Cardiac fibroblast (primary cell): ENCODE results near the gene OR10A7.

ENCODE experiments used
- DNase-seq, 2 donors: peaks; one replicate each; pipeline versions ENCODE4 v3.0.0 to v3.0.0-alpha.2; 2010; ENCODE audit warnings: low read depth in 2 of 2
- H3K4me3 ChIP-seq, 2 donors: replicated peaks in 1 of 2; 1 replicate in 1 of 2; 2 replicates in 1 of 2; pipeline ENCODE4 v1.5.1; 2011; ENCODE audit warnings: low read depth in 2 of 2, low read length in 2 of 2, mild to moderate bottlenecking in 2 of 2, moderate library complexity in 1 of 2
- CTCF ChIP-seq: IDR thresholded peaks from one replicate; pipeline ENCODE4 v1.5.1; 2011; ENCODE audit warnings: low read depth, mild to moderate bottlenecking, low read length, inconsistent platforms

The OR10A7 gene

DNA sequence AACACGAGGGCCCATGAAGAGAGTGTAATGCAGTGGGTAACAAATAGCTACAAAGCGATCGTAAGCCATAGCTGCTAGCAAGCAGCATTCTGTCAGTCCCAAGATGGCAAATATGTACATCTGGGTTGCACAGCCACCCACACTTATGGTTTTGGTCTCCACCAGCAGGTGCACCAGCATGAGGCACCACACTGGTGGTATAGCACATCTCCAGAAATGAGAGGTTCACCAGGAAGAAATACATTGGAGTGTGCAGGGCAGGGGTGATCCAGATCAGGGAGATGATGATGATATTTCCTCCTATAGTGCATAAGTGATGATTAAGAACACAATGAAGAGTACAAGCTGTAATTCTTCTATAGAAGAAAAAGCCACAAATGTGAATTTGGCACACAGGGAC is 26.4 kb upstream of the OR10A7 start:
- no peak for DNase-seq
- no peak for TF ChIP-seq CTCF
- H3K4me3 ChIP-seq: no peak overlapping the region

DNA sequence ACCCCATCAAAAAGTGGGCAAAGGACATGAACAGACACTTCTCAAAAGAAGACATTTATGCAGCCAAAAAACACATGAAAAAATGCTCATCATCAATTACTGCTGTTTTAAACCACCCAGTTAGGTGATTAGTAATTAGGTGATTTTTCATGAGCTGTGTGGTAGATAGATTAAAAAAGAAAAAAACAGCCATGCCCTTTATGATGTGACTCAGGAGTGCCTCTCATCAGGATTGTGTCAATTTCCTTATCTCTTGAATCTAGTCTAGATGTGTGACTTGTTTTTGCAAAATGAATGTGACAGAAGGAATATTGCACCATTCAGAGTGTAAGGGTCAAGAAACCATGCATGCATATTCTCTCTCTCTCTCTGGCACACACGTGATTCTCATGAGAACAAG is 5.7 kb downstream of the OR10A7 start:
- no peak overlapping the region for H3K4me3 ChIP-seq
- DNase-seq: no peak
- TF ChIP-seq CTCF: no peak

DNA sequence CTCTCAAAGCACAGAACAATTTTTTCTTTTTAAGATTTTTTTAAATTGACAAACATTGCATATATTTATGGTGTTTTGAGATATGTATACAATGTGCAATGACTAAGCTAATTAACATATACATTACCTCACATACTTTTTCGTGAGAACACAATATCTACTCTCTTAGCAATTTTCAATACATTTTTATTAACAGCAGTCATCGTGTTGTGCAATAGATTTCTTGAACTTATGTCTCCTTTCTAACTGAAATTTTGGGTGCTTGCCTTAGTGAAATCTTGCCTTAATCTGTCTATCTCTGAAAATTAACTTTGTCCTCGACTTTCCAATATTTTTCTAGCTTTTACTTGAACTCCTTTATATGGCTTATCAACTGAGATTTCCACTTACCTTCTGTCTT is 6.8 kb downstream of the OR10A7 start:
- no peak for TF ChIP-seq CTCF
- no peak overlapping the region for H3K4me3 ChIP-seq
- no peak for DNase-seq

GRCh38 chr12:55244309-55244708 is 23.5 kb downstream of the OR10A7 start, which contains the start of gene OR6C74:
TSS of gene OR6C74 (plus strand) at chr12:55244609. CDS start at chr12:55247288, 2,679 bp downstream.
- no peak within 1 kb of the TSS for H3K4me3 ChIP-seq
- DNase-seq: no peak

DNA sequence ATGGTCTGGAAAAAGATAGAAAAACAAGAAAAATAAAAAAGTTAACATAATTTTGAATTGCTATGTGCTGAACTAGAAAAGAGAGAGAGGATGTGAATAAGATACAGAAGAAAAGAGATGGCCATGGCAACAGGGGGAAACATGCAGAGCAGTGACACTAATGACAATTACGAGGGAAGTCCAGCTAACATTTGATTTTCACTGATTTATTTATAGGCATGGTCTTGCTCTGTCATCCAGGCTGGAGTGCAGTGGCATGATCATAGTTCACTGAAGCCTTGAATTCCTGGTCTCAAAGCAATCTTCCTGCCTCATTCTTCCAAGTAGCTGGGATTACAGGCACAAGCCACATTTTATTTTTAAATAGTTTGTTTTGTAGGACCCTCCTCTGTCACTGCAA is 25.3 kb downstream of the OR10A7 start:
- DNase-seq: no peak
- TF ChIP-seq CTCF: no peak
- H3K4me3 ChIP-seq: no peak overlapping the region

More at GRCh38 chr12:55244309-55244708, 23.5 kb downstream of the OR10A7 start, which contains the start of gene OR6C74:
- TF ChIP-seq CTCF: no peak

DNA sequence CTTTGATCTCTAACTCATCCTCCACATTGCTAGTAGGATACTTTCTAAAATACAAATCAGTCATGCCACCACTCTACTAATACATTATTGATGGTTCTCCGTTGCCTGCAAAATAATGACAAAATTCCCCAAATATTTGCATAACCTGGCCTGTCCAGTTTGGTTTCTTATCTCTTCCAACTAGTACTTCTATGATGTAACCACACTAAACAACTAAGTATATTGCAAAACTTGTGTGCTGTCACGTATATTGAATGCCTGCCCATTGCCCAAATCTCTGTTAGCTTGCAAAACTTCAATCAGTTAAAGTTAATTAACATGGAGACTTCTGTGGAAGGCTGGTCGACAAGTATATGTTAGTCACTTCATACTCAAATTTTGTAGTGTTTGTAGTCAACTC is 30.1 kb downstream of the OR10A7 start:
- no peak for TF ChIP-seq CTCF
- DNase-seq: no peak
- no peak overlapping the region for H3K4me3 ChIP-seq

DNA sequence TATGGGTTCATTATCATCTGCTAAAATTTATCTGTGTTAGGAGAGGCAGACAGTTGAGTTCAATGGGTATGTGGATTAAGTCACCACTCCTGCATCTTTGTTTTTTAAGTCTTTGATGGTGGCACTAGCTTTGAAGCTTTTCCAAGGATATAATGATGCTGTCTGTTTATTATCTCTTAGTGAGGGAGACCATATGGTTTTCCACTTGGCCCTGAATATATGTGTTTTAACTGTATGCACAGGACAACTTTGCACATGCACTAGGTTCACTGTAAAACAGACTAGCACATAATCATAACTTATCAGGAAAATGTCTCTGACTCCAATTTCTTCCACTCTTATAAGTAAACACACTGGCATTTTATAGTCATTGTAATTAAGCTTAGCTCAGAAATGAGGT is 32.5 kb downstream of the OR10A7 start:
- no peak for DNase-seq
- no peak for TF ChIP-seq CTCF
- H3K4me3 ChIP-seq: no peak overlapping the region
